ENCODE results near the gene ANTXR2. TPM values are rescaled to one million over a fixed set of nuclear protein-coding genes. Genes with fewer than 3 reads are reported as not detected.
"Not testable (repeated sequence)": the region's sequence is repeated elsewhere in the genome, so short reads cannot be mapped to it uniquely, and the experiment has no call there.

Gene ANTXR2
- polyA plus RNA-seq (2013), result 8.8 and 9.2 TPM in 2 replicates

GRCh38 chr4:80072744-80073472 is at the start of gene ANTXR2:
Gene ANTXR2 (minus strand): TSS chr4:80073229. CDS start chr4:80072560, 669 bp downstream.
- Histone ChIP-seq H3K18ac (ENCODE audit: low read length) (peak within 1 kb of the TSS; percentile 91), H2AK5ac (ENCODE audit: low read length) (no peak within 1 kb of the TSS), H3K4me1 (ENCODE audit: control insufficient read depth in 1 of 2, insufficient read depth in 2 of 2, low read length in 2 of 2) (peaks cover 0 to 2% of the 10 kb centered on the region in 2 experiments), H3K23ac (ENCODE audit: low read length) (no peak within 1 kb of the TSS), H2BK12ac (ENCODE audit: low read length) (peak within 1 kb of the TSS; percentile 74), H3K36me3 (ENCODE audit: control insufficient read depth in 1 of 2, insufficient read depth in 2 of 2, low read length in 2 of 2) (no peaks in the 10 kb centered on the region), H3K79me1 (ENCODE audit: low read length) (peaks cover 9% of the 10 kb centered on the region), H3K27me3 (ENCODE audit: insufficient read depth, low read length) (peaks cover 2% of the 10 kb centered on the region), H2BK120ac (ENCODE audit: insufficient read depth, low read length, poor library complexity) (peak within 1 kb of the TSS; percentile 88), H3K4me2 (ENCODE audit: low read length) (peak within 1 kb of the TSS; percentile 88), H3K14ac (ENCODE audit: low read length) (peak within 1 kb of the TSS; percentile 91), H3K9ac (ENCODE audit: low read length) (peak within 1 kb of the TSS; percentile 97), H2AFZ (ENCODE audit: insufficient read depth, low read length, poor library complexity) (peak within 1 kb of the TSS; percentile 80), H4K91ac (ENCODE audit: low read depth, low read length) (peak within 1 kb of the TSS; percentile 90), H3K9me3 (ENCODE audit: insufficient read depth, low read depth, low read length) (no peaks in the 10 kb centered on the region), H3K79me2 (ENCODE audit: control insufficient read depth, insufficient read depth, low read length, poor library complexity) (peaks cover 8% of the 10 kb centered on the region), H2BK5ac (ENCODE audit: low read depth, low read length, poor library complexity) (peak within 1 kb of the TSS; percentile 81), H4K12ac (ENCODE audit: low read depth, low read length) (peak within 1 kb of the TSS; percentile 93), H3K4ac (ENCODE audit: low read depth, low read length) (peak within 1 kb of the TSS; percentile 56), H4K8ac (ENCODE audit: low read depth, low read length) (peak within 1 kb of the TSS; percentile 88), H3K4me3 (ENCODE audit: low read depth, low read length) (peak within 1 kb of the TSS; percentile 88), H3K27ac (ENCODE audit: low read depth, low read length) (peak within 1 kb of the TSS; percentile 95)
- DNase-seq, result peak; percentile 98 to 99
- WGBS (ENCODE audit: extremely low coverage, insufficient coverage, insufficient read length), result no CpG with 5 or more reads among the region's 52 CpGs

DNA sequence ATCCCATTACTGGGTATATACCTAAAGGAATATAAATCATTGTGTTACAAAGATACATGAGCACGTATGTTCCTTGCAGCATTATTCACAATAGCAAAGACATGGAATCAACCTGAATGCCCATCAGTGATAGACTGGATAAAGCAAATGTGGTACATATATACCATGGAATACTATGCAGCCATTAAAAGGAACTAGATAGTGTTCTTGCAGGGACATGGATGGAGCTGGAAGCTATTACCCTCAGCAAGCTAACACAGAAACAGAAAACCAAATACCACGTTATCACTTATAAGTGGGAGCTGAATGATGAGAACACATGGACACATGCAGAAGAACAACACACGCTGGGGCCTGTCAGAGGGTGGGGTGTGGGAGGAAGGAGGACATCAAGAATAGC is 48.8 kb upstream of the ANTXR2 start:
- not testable (repeated sequence) for H2BK5ac ChIP-seq (ENCODE audit: low read depth, low read length, poor library complexity); H3K4me2 ChIP-seq (ENCODE audit: low read length); H3K23ac ChIP-seq (ENCODE audit: low read length); H4K8ac ChIP-seq (ENCODE audit: low read depth, low read length); H4K12ac ChIP-seq (ENCODE audit: low read depth, low read length); H3K79me2 ChIP-seq (ENCODE audit: control insufficient read depth, insufficient read depth, low read length, poor library complexity); H3K36me3 ChIP-seq (ENCODE audit: control insufficient read depth in 1 of 2, insufficient read depth in 2 of 2, low read length in 2 of 2); H3K27me3 ChIP-seq (ENCODE audit: insufficient read depth, low read length); H2AK5ac ChIP-seq (ENCODE audit: low read length); H3K4me1 ChIP-seq (ENCODE audit: control insufficient read depth in 1 of 2, insufficient read depth in 2 of 2, low read length in 2 of 2); H3K9me3 ChIP-seq (ENCODE audit: insufficient read depth, low read depth, low read length); H3K79me1 ChIP-seq (ENCODE audit: low read length); H3K4ac ChIP-seq (ENCODE audit: low read depth, low read length); H3K4me3 ChIP-seq (ENCODE audit: low read depth, low read length); H2BK120ac ChIP-seq (ENCODE audit: insufficient read depth, low read length, poor library complexity); H3K9ac ChIP-seq (ENCODE audit: low read length); H3K27ac ChIP-seq (ENCODE audit: low read depth, low read length); H2AFZ ChIP-seq (ENCODE audit: insufficient read depth, low read length, poor library complexity); H3K18ac ChIP-seq (ENCODE audit: low read length); H2BK12ac ChIP-seq (ENCODE audit: low read length); DNase-seq; H3K14ac ChIP-seq (ENCODE audit: low read length); H4K91ac ChIP-seq (ENCODE audit: low read depth, low read length)
- no CpG with 5 or more reads among the region's 3 CpGs for WGBS (ENCODE audit: extremely low coverage, insufficient coverage, insufficient read length)

GRCh38 chr4:80119620-80120019 is 46.6 kb upstream of the ANTXR2 start:
- not testable (repeated sequence) for H2BK12ac ChIP-seq (ENCODE audit: low read length); H3K18ac ChIP-seq (ENCODE audit: low read length); H4K91ac ChIP-seq (ENCODE audit: low read depth, low read length); H3K9me3 ChIP-seq (ENCODE audit: insufficient read depth, low read depth, low read length); H3K4me2 ChIP-seq (ENCODE audit: low read length); H2AFZ ChIP-seq (ENCODE audit: insufficient read depth, low read length, poor library complexity); H3K27me3 ChIP-seq (ENCODE audit: insufficient read depth, low read length); H3K36me3 ChIP-seq (ENCODE audit: control insufficient read depth in 1 of 2, insufficient read depth in 2 of 2, low read length in 2 of 2); H2BK5ac ChIP-seq (ENCODE audit: low read depth, low read length, poor library complexity); H2AK5ac ChIP-seq (ENCODE audit: low read length); H3K23ac ChIP-seq (ENCODE audit: low read length); H3K14ac ChIP-seq (ENCODE audit: low read length); H4K8ac ChIP-seq (ENCODE audit: low read depth, low read length); H3K4me1 ChIP-seq (ENCODE audit: control insufficient read depth in 1 of 2, insufficient read depth in 2 of 2, low read length in 2 of 2); DNase-seq; H3K79me2 ChIP-seq (ENCODE audit: control insufficient read depth, insufficient read depth, low read length, poor library complexity); H3K4me3 ChIP-seq (ENCODE audit: low read depth, low read length); H4K12ac ChIP-seq (ENCODE audit: low read depth, low read length); H3K4ac ChIP-seq (ENCODE audit: low read depth, low read length); H3K9ac ChIP-seq (ENCODE audit: low read length); H3K79me1 ChIP-seq (ENCODE audit: low read length); H3K27ac ChIP-seq (ENCODE audit: low read depth, low read length); H2BK120ac ChIP-seq (ENCODE audit: insufficient read depth, low read length, poor library complexity)
- WGBS (ENCODE audit: extremely low coverage, insufficient coverage, insufficient read length), result no CpG with 5 or more reads among the region's 3 CpGs

DNA sequence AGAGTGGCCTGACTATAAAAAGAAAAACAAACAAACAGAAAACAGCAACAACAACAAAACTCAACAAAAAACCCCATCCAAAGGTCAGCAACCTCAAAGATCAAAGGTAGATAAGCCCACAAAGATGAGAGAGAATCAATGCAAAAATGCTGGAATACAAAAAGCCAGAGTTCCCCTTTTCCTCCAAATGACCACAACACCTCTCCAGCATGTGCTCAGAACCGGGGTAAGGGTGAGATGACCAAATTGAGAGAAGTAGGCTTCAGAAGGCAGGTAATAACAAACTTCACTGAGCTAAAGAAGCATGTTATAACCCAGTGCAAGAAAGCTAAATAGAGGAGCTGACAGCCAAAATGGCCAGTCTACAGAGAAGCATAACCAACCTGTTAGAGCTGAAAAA is 43.5 kb upstream of the ANTXR2 start:
- Histone ChIP-seq H3K79me1 (ENCODE audit: low read length) (no peaks in the 10 kb centered on the region), H3K9me3 (ENCODE audit: insufficient read depth, low read depth, low read length) (no peaks in the 10 kb centered on the region), H3K14ac (ENCODE audit: low read length) (no peak overlapping the region), H3K27ac (ENCODE audit: low read depth, low read length) (no peak overlapping the region), H3K4me3 (ENCODE audit: low read depth, low read length) (no peak overlapping the region), H2AFZ (ENCODE audit: insufficient read depth, low read length, poor library complexity) (no peak overlapping the region), H2BK120ac (ENCODE audit: insufficient read depth, low read length, poor library complexity) (no peak overlapping the region), H2BK12ac (ENCODE audit: low read length) (no peak overlapping the region), H3K36me3 (ENCODE audit: control insufficient read depth in 1 of 2, insufficient read depth in 2 of 2, low read length in 2 of 2) (no peaks in the 10 kb centered on the region), H2AK5ac (ENCODE audit: low read length) (no peak overlapping the region), H3K23ac (ENCODE audit: low read length) (no peak overlapping the region), H3K4me1 (ENCODE audit: control insufficient read depth in 1 of 2, insufficient read depth in 2 of 2, low read length in 2 of 2) (peaks cover 7 to 8% of the 10 kb centered on the region in 2 experiments), H3K27me3 (ENCODE audit: insufficient read depth, low read length) (no peaks in the 10 kb centered on the region), H3K18ac (ENCODE audit: low read length) (no peak overlapping the region), H3K9ac (ENCODE audit: low read length) (no peak overlapping the region), H3K4me2 (ENCODE audit: low read length) (no peak overlapping the region), H4K91ac (ENCODE audit: low read depth, low read length) (no peak overlapping the region), H4K8ac (ENCODE audit: low read depth, low read length) (no peak overlapping the region), H4K12ac (ENCODE audit: low read depth, low read length) (no peak overlapping the region), H3K4ac (ENCODE audit: low read depth, low read length) (no peak overlapping the region), H3K79me2 (ENCODE audit: control insufficient read depth, insufficient read depth, low read length, poor library complexity) (no peaks in the 10 kb centered on the region), H2BK5ac (ENCODE audit: low read depth, low read length, poor library complexity) (no peak overlapping the region)
- DNase-seq, result no peak
- WGBS (ENCODE audit: extremely low coverage, insufficient coverage, insufficient read length), result no CpG with 5 or more reads among the region's 1 CpG
